Thoracic aorta (tissue), 2 donors: Measurements from ENCODE around the gene IL12RB1. TPM values are rescaled to one million over a fixed set of nuclear protein-coding genes. Genes with fewer than 3 reads are reported as not detected.

Experiments
- ATAC-seq: fragments of 150-250 bp; one replicate; pipeline ENCODE4 v1.8.0; 2017; ENCODE audit warnings: low read depth; ENCODE audit not compliant: insufficient number of reproducible peaks, low FRiP score
- DNase-seq: peaks from one replicate; pipeline ENCODE4 v3.0.0-alpha.2; 2020; ENCODE audit warnings: low spot score
- H3K27ac ChIP-seq, 2 donors: fragments of 200-600 bp; sonication (generic); 1 replicate in 1 of 2; 2 replicates in 1 of 2; pipeline ENCODE4 v1.5.1; 2016; ENCODE audit warnings: mild to moderate bottlenecking in 2 of 2, moderate library complexity in 2 of 2
- H3K27me3 ChIP-seq: fragments of 200-600 bp; sonication (generic); replicated peaks from 2 replicates; pipeline ENCODE4 v1.6.0; 2016; ENCODE audit warnings: mild to moderate bottlenecking; ENCODE audit not compliant: insufficient read depth
- H3K36me3 ChIP-seq: fragments of 200-600 bp; sonication (generic); one replicate; pipeline ENCODE4 v1.5.1; 2016
- H3K4me1 ChIP-seq, 2 donors: fragments of 200-600 bp; sonication (generic); 1 replicate in 1 of 2; 2 replicates in 1 of 2; pipeline versions ENCODE4 v1.5.1 to v1.6.0; 2016; ENCODE audit warnings: low read depth in 2 of 2, mild to moderate bottlenecking in 1 of 2; ENCODE audit not compliant: control insufficient read depth in 1 of 2
- H3K4me3 ChIP-seq: fragments of 200-600 bp; sonication (generic); 2 replicates; pipeline ENCODE4 v1.5.1; 2016; ENCODE audit warnings: mild to moderate bottlenecking
- H3K9me3 ChIP-seq: fragments of 200-600 bp; sonication (generic); 2 replicates; pipeline ENCODE4 v1.5.1; 2016
- CTCF ChIP-seq: fragments of 200-600 bp; sonication (generic); IDR thresholded peaks from one replicate; pipeline ENCODE4 v1.5.1; 2019; ENCODE audit warnings: antibody characterized with exemption
- total RNA-seq, 2 donors: library from RNA; depleted of rRNA; stranded (reverse); fragments of >200 nt; gene quantifications; one replicate each; pipeline versions ENCODE4 v1.1.0 to v1.2.3, GENCODE V29; 2016

IL12RB1 gene
- total RNA-seq, 2 donors from 2014 or later: 1.6 to 5.4 TPM

GRCh38 chr19:18112989-18113478, 26.3 kb upstream of the IL12RB1 start:
- H3K27me3 ChIP-seq: no peaks in the 10 kb centered on the region
- DNase-seq: no peak
- no peak overlapping the region for H3K4me3 ChIP-seq
- H3K36me3 ChIP-seq: no peaks in the 10 kb centered on the region
- H3K9me3 ChIP-seq: no peaks in the 10 kb centered on the region
- no peak overlapping the region for H3K27ac ChIP-seq
- H3K4me1 ChIP-seq: peaks cover 11 to 27% of the 10 kb centered on the region in 2 donors
- TF ChIP-seq CTCF: peak; percentile 75
- ATAC-seq: no peak

- Histone ChIP-seq H3K27ac (no peak overlapping the region), H3K36me3 (no peaks in the 10 kb centered on the region), H3K4me3 (peak overlapping the region; percentile 91), H3K9me3 (no peaks in the 10 kb centered on the region), H3K27me3 (no peaks in the 10 kb centered on the region), H3K4me1 (peaks cover 4 to 19% of the 10 kb centered on the region in 2 donors)
- no peak for TF ChIP-seq CTCF
- DNase-seq (no peak), ATAC-seq (no peak)
These were observed 24.0 kb upstream of the IL12RB1 start for GRCh38 chr19:18110609-18111232.

GRCh38 chr19:18109733-18110608, 23.2 kb upstream of the IL12RB1 start:
- ATAC-seq (no peak), DNase-seq (no peak)
- Histone ChIP-seq H3K27ac (peak overlapping the region in 1 of 2 donors; percentile 66), H3K4me1 (peaks cover 4 to 19% of the 10 kb centered on the region in 2 donors), H3K27me3 (no peaks in the 10 kb centered on the region), H3K4me3 (peak overlapping the region; percentile 91), H3K9me3 (no peaks in the 10 kb centered on the region), H3K36me3 (no peaks in the 10 kb centered on the region)
- TF ChIP-seq CTCF: no peak

GRCh38 chr19:18109341-18109732, 22.6 kb upstream of the IL12RB1 start:
- DNase-seq (no peak), ATAC-seq (no peak)
- peak overlapping the region in 1 of 2 donors; percentile 66 for H3K27ac ChIP-seq
- H3K4me3 ChIP-seq: peak overlapping the region; percentile 91
- no peak for TF ChIP-seq CTCF
- H3K4me1 ChIP-seq: peaks cover 4 to 25% of the 10 kb centered on the region in 2 donors
- no peaks in the 10 kb centered on the region for H3K36me3 ChIP-seq
- H3K27me3 ChIP-seq: no peaks in the 10 kb centered on the region
- H3K9me3 ChIP-seq: no peaks in the 10 kb centered on the region

- TF ChIP-seq CTCF: no peak
- H3K9me3 ChIP-seq: no peaks in the 10 kb centered on the region
- peaks cover 4 to 28% of the 10 kb centered on the region in 2 donors for H3K4me1 ChIP-seq
- no peaks in the 10 kb centered on the region for H3K36me3 ChIP-seq
- DNase-seq (no peak), ATAC-seq (no peak)
- no peaks in the 10 kb centered on the region for H3K27me3 ChIP-seq
- H3K27ac ChIP-seq: peak overlapping the region in 1 of 2 donors; percentile 66
- no peak overlapping the region for H3K4me3 ChIP-seq
These were observed 22.2 kb upstream of the IL12RB1 start for GRCh38 chr19:18108897-18109296.
